ENCODE measurements around the gene RHOJ. TPM values are rescaled to one million over a fixed set of nuclear protein-coding genes. Genes with fewer than 3 reads are reported as not detected.
"Not testable (repeated sequence)": the region's sequence is repeated elsewhere in the genome, so short reads cannot be mapped to it uniquely, and the experiment has no call there.

The RHOJ gene
- total RNA-seq, result 29.2 TPM
- long read RNA-seq, transcript RHOJ-201 (5 exons, 3,302 nt), result major isoform, 9 of 30 reads
- long read RNA-seq, partial matches to known transcripts, result 6 of 30 reads
- long read RNA-seq, other reads (novel, unspliced or antisense), result 15 of 30 reads

GRCh38 chr14:63204407-63205043 lies at the start of gene RHOJ:
RHOJ (plus strand) TSS chr14:63204443; CDS start chr14:63204870, 427 bp downstream.
- intact Hi-C loops (cut with DNase I), result no loop called here
- ATAC-seq (peak; percentile 24 to 26), DNase-seq (no peak)
- no peak for TF ChIP-seq CTCF (IDR thresholded peaks at IDR 0.05)
- H3K27ac ChIP-seq, result peak within 1 kb of the TSS; percentile 89
- H3K4me1 ChIP-seq, result peaks cover 5% of the 10 kb centered on the region
- H3K27me3 ChIP-seq (ENCODE audit: low read depth), result no peaks in the 10 kb centered on the region
- H3K4me3 ChIP-seq, result peak within 1 kb of the TSS; percentile 53
- H3K9me3 ChIP-seq, result no peaks in the 10 kb centered on the region
- H3K36me3 ChIP-seq, result no peaks in the 10 kb centered on the region

GRCh38 chr14:63155511-63156185 lies 48.6 kb upstream of the RHOJ start:
- Histone ChIP-seq H3K36me3 (no peaks in the 10 kb centered on the region), H3K27me3 (ENCODE audit: low read depth) (no peaks in the 10 kb centered on the region), H3K27ac (no peak overlapping the region), H3K4me3 (no peak overlapping the region), H3K4me1 (no peaks in the 10 kb centered on the region), H3K9me3 (no peaks in the 10 kb centered on the region)
- ATAC-seq (no peak), DNase-seq (no peak)
- intact Hi-C loops (cut with DNase I), result no loop called here
- TF ChIP-seq CTCF (IDR thresholded peaks at IDR 0.05), result no peak

DNA sequence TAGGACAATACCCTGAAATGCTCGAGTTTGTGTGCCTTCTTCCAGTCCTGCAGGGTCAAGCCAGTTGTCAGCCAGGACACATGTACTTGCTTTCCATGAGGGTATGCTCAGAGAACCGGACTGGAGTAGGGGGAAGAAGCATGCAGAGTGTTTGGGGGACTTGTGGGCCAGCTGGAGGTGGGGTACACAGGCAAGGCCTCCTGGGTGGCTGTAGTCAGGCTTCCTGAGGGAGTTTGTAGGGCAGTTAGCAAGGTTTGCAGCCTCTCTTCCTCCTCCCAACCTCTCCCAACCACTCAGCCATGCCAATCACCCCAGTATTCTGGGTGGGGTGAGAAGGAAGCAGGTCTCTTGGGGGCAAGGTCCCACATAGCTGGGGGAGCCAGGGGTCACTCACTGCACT lies 47.0 kb upstream of the RHOJ start:
- Histone ChIP-seq H3K9me3 (no peaks in the 10 kb centered on the region), H3K4me1 (no peaks in the 10 kb centered on the region), H3K27ac (no peak overlapping the region), H3K36me3 (no peaks in the 10 kb centered on the region), H3K4me3 (no peak overlapping the region), H3K27me3 (ENCODE audit: low read depth) (no peaks in the 10 kb centered on the region)
- TF ChIP-seq CTCF (IDR thresholded peaks at IDR 0.05), result no peak
- intact Hi-C loops (cut with DNase I), result no loop called here
- no peak for DNase-seq
- no peak for ATAC-seq

- DNase-seq, result no peak
- H3K36me3 ChIP-seq, result no peaks in the 10 kb centered on the region
- ATAC-seq, result no peak
- no peak overlapping the region for H3K27ac ChIP-seq
- H3K4me1 ChIP-seq, result no peaks in the 10 kb centered on the region
- H3K27me3 ChIP-seq (ENCODE audit: low read depth), result no peaks in the 10 kb centered on the region
- H3K4me3 ChIP-seq, result no peak overlapping the region
- no peak for TF ChIP-seq CTCF (IDR thresholded peaks at IDR 0.05)
- intact Hi-C loops (cut with DNase I), result no loop called here
- H3K9me3 ChIP-seq, result peaks cover 12% of the 10 kb centered on the region
Measured at GRCh38 chr14:63163306-63163705, 40.9 kb upstream of the RHOJ start.

- ATAC-seq (no peak), DNase-seq (no peak)
- Histone ChIP-seq H3K4me3 (no peak overlapping the region), H3K27me3 (ENCODE audit: low read depth) (no peaks in the 10 kb centered on the region), H3K4me1 (no peaks in the 10 kb centered on the region), H3K36me3 (no peaks in the 10 kb centered on the region), H3K27ac (no peak overlapping the region), H3K9me3 (peaks cover 12% of the 10 kb centered on the region)
- no peak for TF ChIP-seq CTCF (IDR thresholded peaks at IDR 0.05)
- intact Hi-C loops (cut with DNase I), result no loop called here
Measured at GRCh38 chr14:63164108-63164683, 40.0 kb upstream of the RHOJ start.

- H3K4me3 ChIP-seq; H3K27me3 ChIP-seq (ENCODE audit: low read depth); ATAC-seq; DNase-seq; H3K4me1 ChIP-seq; H3K36me3 ChIP-seq; H3K27ac ChIP-seq; intact Hi-C loops (cut with DNase I): not testable (repeated sequence)
- H3K9me3 ChIP-seq, result peaks cover 12% of the 10 kb centered on the region
Measured at GRCh38 chr14:63165267-63165666, 39.0 kb upstream of the RHOJ start.

All from lower lobe of right lung (tissue), 2 donors.